B cell (primary cell): Measurements from ENCODE around the gene EPHB6. TPM values are rescaled to one million over a fixed set of nuclear protein-coding genes. Genes with fewer than 3 reads are reported as not detected.

ENCODE experiments used
- ATAC-seq: fragments of 200-7000 bp; cut with Tn5 transposase; one replicate; pipeline ENCODE4 v1.10.0; 2021; ENCODE audit warnings: low read depth, mild to moderate bottlenecking, moderate number of reproducible peaks, moderate library complexity
- CTCF ChIA-PET: fragments of 350-600 bp; sonication (Branson Sonifier 250); formaldehyde crosslinking; loops from one replicate; lab custom pipeline; 2021; ENCODE audit warnings: antibody characterized with exemption, inconsistent platforms; lab: Charles Lee
- POLR2A ChIA-PET: fragments of 350-600 bp; sonication (Branson Sonifier 250); formaldehyde crosslinking; loops from one replicate; lab custom pipeline; 2021; ENCODE audit warnings: antibody characterized with exemption; lab: Charles Lee
- DNase-seq: peaks from one replicate; pipeline ENCODE4 v3.0.0; 2013
- H2AFZ ChIP-seq: 2 replicates; pipeline ENCODE4 v1.6.1; 2012; ENCODE audit warnings: mild to moderate bottlenecking, low read depth, low read length; ENCODE audit not compliant: insufficient read depth, poor library complexity, severe bottlenecking
- H3K27ac ChIP-seq, 2 donors: 1 replicate in 1 of 2; 2 replicates in 1 of 2; pipeline ENCODE4 v1.5.1; 2012 to 2013; ENCODE audit warnings: low read length in 2 of 2, mild to moderate bottlenecking in 2 of 2, moderate library complexity in 1 of 2
- H3K27me3 ChIP-seq, 4 experiments: fragments of 200-600 bp in 1 of 4; sonication (generic) in 1 of 4; replicated peaks in 1 of 4; 1 replicate in 2 of 4; 2 replicates in 2 of 4; pipeline versions ENCODE4 v1.6.1 to v1.7.0; 2013 to 2016; ENCODE audit warnings: low read length in 3 of 4, mild to moderate bottlenecking in 2 of 4, mixed read lengths in 1 of 4, moderate library complexity in 1 of 4; ENCODE audit not compliant: insufficient read depth in 4 of 4, control insufficient read depth in 3 of 4; ENCODE audit errors: control extremely low read depth in 1 of 4
- H3K36me3 ChIP-seq, 2 experiments: replicated peaks in 1 of 2; 1 replicate in 1 of 2; 2 replicates in 1 of 2; pipeline versions ENCODE4 v1.6.1 to v1.7.1; 2013; ENCODE audit warnings: low read length in 1 of 2; ENCODE audit not compliant: insufficient read depth in 2 of 2, control insufficient read depth in 1 of 2; ENCODE audit errors: control extremely low read depth in 1 of 2, extremely low read depth in 1 of 2
- H3K4me1 ChIP-seq, 2 donors: fragments of 200-600 bp in 1 of 2; sonication (generic) in 1 of 2; 1 replicate in 1 of 2; 2 replicates in 1 of 2; pipeline versions ENCODE4 v1.5.1 to v1.6.1; 2013 to 2017; ENCODE audit warnings: low read length in 2 of 2; ENCODE audit not compliant: control insufficient read depth in 2 of 2, insufficient read depth in 2 of 2
- H3K4me2 ChIP-seq: replicated peaks from 2 replicates; pipeline ENCODE3; 2012; ENCODE audit warnings: mild to moderate bottlenecking, low read depth, low read length; ENCODE audit not compliant: poor library complexity, severe bottlenecking
- H3K4me3 ChIP-seq, 5 experiments: fragments of 200-600 bp in 1 of 5; sonication (generic) in 1 of 5; 1 replicate in 3 of 5; 2 replicates in 2 of 5; pipeline versions ENCODE4 v1.5.1 to v1.7.0; 2011 to 2016; ENCODE audit warnings: low read length in 4 of 5, mild to moderate bottlenecking in 4 of 5, low read depth in 2 of 5, control low read depth in 1 of 5, moderate library complexity in 1 of 5; ENCODE audit not compliant: insufficient read depth in 1 of 5; ENCODE audit errors: control extremely low read depth in 1 of 5, extremely low read depth in 1 of 5
- H3K79me2 ChIP-seq: fragments of 200-600 bp; sonication (generic); one replicate; pipeline ENCODE4 v1.6.0; 2016; ENCODE audit warnings: low read length; ENCODE audit not compliant: control insufficient read depth, insufficient read depth
- H3K9ac ChIP-seq: fragments of 200-600 bp; sonication (generic); 2 replicates; pipeline ENCODE4 v1.6.1; 2017; ENCODE audit warnings: mild to moderate bottlenecking, low read length, moderate library complexity
- H3K9me3 ChIP-seq, 3 donors: one replicate each; pipeline versions ENCODE4 v1.6.1 to v1.7.1; 2013; ENCODE audit warnings: low read length in 2 of 3; ENCODE audit not compliant: control insufficient read depth in 2 of 3, insufficient read depth in 1 of 3; ENCODE audit errors: control extremely low read depth in 1 of 3
- H4K20me1 ChIP-seq: 2 replicates; pipeline ENCODE4 v1.6.0; 2012; ENCODE audit warnings: mild to moderate bottlenecking, low read length; ENCODE audit not compliant: insufficient read depth, control insufficient read depth, poor library complexity, severe bottlenecking
- H3K27ac Mint-ChIP-seq: one replicate; pipeline ENCODE4 v1.8.0; 2021; ENCODE audit warnings: mixed read lengths
- H3K27me3 Mint-ChIP-seq: one replicate; pipeline ENCODE4 v1.8.0; 2021; ENCODE audit warnings: mixed read lengths
- H3K4me1 Mint-ChIP-seq: one replicate; pipeline ENCODE4 v1.8.0; 2021; ENCODE audit warnings: mixed read lengths
- H3K4me3 Mint-ChIP-seq: one replicate; pipeline ENCODE4 v1.8.0; 2021; ENCODE audit warnings: mixed read lengths
- H3K9me3 Mint-ChIP-seq: one replicate; pipeline ENCODE4 v1.8.0; 2022; ENCODE audit warnings: mixed read lengths; ENCODE audit not compliant: insufficient read depth
- CTCF ChIP-seq: fragments of 200-600 bp; IDR thresholded peaks from one replicate; pipeline ENCODE4 v1.8.0; 2022; ENCODE audit warnings: antibody characterized with exemption, mild to moderate bottlenecking
- EZH2 ChIP-seq: IDR thresholded peaks from 2 replicates; pipeline ENCODE4 v1.6.1; 2012; ENCODE audit warnings: borderline replicate concordance, low read depth, mild to moderate bottlenecking, moderate library complexity, low read length; ENCODE audit not compliant: insufficient read depth, poor library complexity, severe bottlenecking
- WGBS: methylation state at CpG from one replicate; pipeline ENCODE4 v1.1.5; 2013; ENCODE audit warnings: missing lambda C conversion rate; ENCODE audit not compliant: insufficient coverage; 5-methylcytosine and 5-hydroxymethylcytosine counted together
- intact Hi-C: fragments of 100-400 bp; cut with micrococcal nuclease; formaldehyde crosslinking; loops from one replicate; pipeline ENCODE4 v1.10.0; 2022
- polyA plus RNA-seq: library from polyadenylated mRNA; depleted of rRNA; stranded (reverse); fragments of >200 nt; gene quantifications from 2 replicates; pipeline ENCODE4 v1.2.3, GENCODE V29; 2012
- total RNA-seq, 2 donors: library from RNA; stranded (reverse); fragments of 120-200 nt in 1 of 2; gene quantifications; 1 replicate in 1 of 2; 2 replicates in 1 of 2; pipeline versions ENCODE4 v1.2.3 to v1.2.4, GENCODE V29; 2013 to 2022

Gene EPHB6
- total and polyA plus RNA-seq, 2 donors (not counting 1 experiment from before 2014, with no cell fraction given) = 65.3 to 69.6 TPM

- H3K9me3 Mint-ChIP-seq = no peaks in the 10 kb centered on the region
- WGBS = 74% methylated on average over 4 of the region's 6 CpGs
- no peaks in the 10 kb centered on the region for H3K4me1 ChIP-seq
- no peak overlapping the region for H3K27ac Mint-ChIP-seq
- no peaks in the 10 kb centered on the region for H3K4me1 Mint-ChIP-seq
- no peaks in the 10 kb centered on the region for H3K36me3 ChIP-seq
- H3K4me2 ChIP-seq = no peak overlapping the region
- TF ChIP-seq EZH2 (no peak), CTCF (no peak)
- H2AFZ ChIP-seq = no peak overlapping the region
- H3K4me3 ChIP-seq = no peak overlapping the region
- H3K9me3 ChIP-seq = no peaks in the 10 kb centered on the region
- no peak overlapping the region for H3K4me3 Mint-ChIP-seq
- peaks cover 0 to 6% (median 2%) of the 10 kb centered on the region in 4 experiments for H3K27me3 ChIP-seq
- no peak for DNase-seq
- no peak for ATAC-seq
- POLR2A ChIA-PET = no interaction called here
- no peak overlapping the region for H3K9ac ChIP-seq
- no peaks in the 10 kb centered on the region for H3K79me2 ChIP-seq
- no peak overlapping the region for H3K27ac ChIP-seq
- CTCF ChIA-PET = interaction anchor here (1.4 to 2.1 kb wide), 3 partner anchors 14 to 112 kb away, joined by 4 to 14 read pairs (median 6); no protein-coding TSS in a partner anchor
- H3K27me3 Mint-ChIP-seq = peaks cover 37% of the 10 kb centered on the region
- intact Hi-C loops = no loop called here
- H4K20me1 ChIP-seq = no peaks in the 10 kb centered on the region
Measured at GRCh38 chr7:142894985-142895593, 40.2 kb downstream of the EPHB6 start.

- Histone ChIP-seq H3K36me3 (no peaks in the 10 kb centered on the region), H3K27ac (no peak overlapping the region), H3K79me2 (no peaks in the 10 kb centered on the region), H3K4me1 (no peaks in the 10 kb centered on the region), H2AFZ (no peak overlapping the region), H3K27me3 (peaks cover 0 to 6% (median 2%) of the 10 kb centered on the region in 4 experiments), H3K4me2 (no peak overlapping the region), H3K9ac (no peak overlapping the region), H3K4me3 (no peak overlapping the region), H4K20me1 (no peaks in the 10 kb centered on the region), H3K9me3 (no peaks in the 10 kb centered on the region)
- POLR2A ChIA-PET = no interaction called here
- intact Hi-C loops = no loop called here
- peaks cover 40% of the 10 kb centered on the region for H3K27me3 Mint-ChIP-seq
- DNase-seq (no peak), ATAC-seq (no peak)
- no peak overlapping the region for H3K27ac Mint-ChIP-seq
- no peak overlapping the region for H3K4me3 Mint-ChIP-seq
- WGBS = 70% methylated on average over 1 of the region's 3 CpGs
- no peaks in the 10 kb centered on the region for H3K9me3 Mint-ChIP-seq
- no peaks in the 10 kb centered on the region for H3K4me1 Mint-ChIP-seq
- CTCF ChIA-PET = interaction anchor here (2.1 kb wide), 1 partner anchor 15 kb away, joined by 14 read pairs; no protein-coding TSS in a partner anchor
- TF ChIP-seq CTCF = no peak
- no peak for TF ChIP-seq EZH2
Measured at GRCh38 chr7:142896151-142896550, 41.3 kb downstream of the EPHB6 start.
